Spleen (tissue), 7 donors: ENCODE measurements around the gene LTC4S.

ENCODE experiments used
- CTCF ChIP-seq, 11 experiments: fragments of 200-600 bp in 7 of 11; fragments of 450-650 bp in 4 of 11; sonication (generic) in 4 of 11; IDR thresholded peaks in 8 of 11; conservative IDR thresholded peaks in 3 of 11; 1 replicate in 7 of 11; 2 replicates in 4 of 11; pipeline versions ENCODE4 v1.4.0 to v1.8.0; 2016 to 2021; ENCODE audit warnings: antibody characterized with exemption in 11 of 11, inconsistent platforms in 4 of 11, mild to moderate bottlenecking in 1 of 11
- POLR2A ChIP-seq, 3 donors: fragments of 450-650 bp; IDR thresholded peaks; one replicate each; pipeline ENCODE4 v1.5.1; 2017; ENCODE audit warnings: antibody characterized with exemption in 3 of 3, mild to moderate bottlenecking in 1 of 3
- POLR2AphosphoS5 ChIP-seq, 3 donors: sonication (generic); formaldehyde crosslinking; IDR thresholded peaks; one replicate each; pipeline ENCODE4 v1.5.1; 2017; ENCODE audit warnings: antibody characterized with exemption in 3 of 3
- donor health status: DM: no; HTN: no; CAD: no; lungs with moderate emphysema.
- donor health status: DM: no; HTN: no; CAD: no.
- donor health status: DM: no; HTN: no; CAD: no.

- TF ChIP-seq CTCF (IDR thresholded peaks at IDR 0.05 in 8 of 11, conservative IDR thresholded peaks at IDR 0.05 in 3 of 11) (no peak), POLR2A (IDR thresholded peaks at IDR 0.05) (no peak), POLR2AphosphoS5 (IDR thresholded peaks at IDR 0.05) (no peak)
These were observed 22.4 kb upstream of the LTC4S start for GRCh38 chr5:179771311-179771895.
